Measurements from ENCODE around the gene ZNF805. TPM values are rescaled to one million over a fixed set of nuclear protein-coding genes. Genes with fewer than 3 reads are reported as not detected.
"Not testable (repeated sequence)": the region's sequence is repeated elsewhere in the genome, so short reads cannot be mapped to it uniquely, and the experiment has no call there.

The ZNF805 gene
- 1 to 10 TPM; 7.6 to 7.8 TPM for total RNA-seq

DNA sequence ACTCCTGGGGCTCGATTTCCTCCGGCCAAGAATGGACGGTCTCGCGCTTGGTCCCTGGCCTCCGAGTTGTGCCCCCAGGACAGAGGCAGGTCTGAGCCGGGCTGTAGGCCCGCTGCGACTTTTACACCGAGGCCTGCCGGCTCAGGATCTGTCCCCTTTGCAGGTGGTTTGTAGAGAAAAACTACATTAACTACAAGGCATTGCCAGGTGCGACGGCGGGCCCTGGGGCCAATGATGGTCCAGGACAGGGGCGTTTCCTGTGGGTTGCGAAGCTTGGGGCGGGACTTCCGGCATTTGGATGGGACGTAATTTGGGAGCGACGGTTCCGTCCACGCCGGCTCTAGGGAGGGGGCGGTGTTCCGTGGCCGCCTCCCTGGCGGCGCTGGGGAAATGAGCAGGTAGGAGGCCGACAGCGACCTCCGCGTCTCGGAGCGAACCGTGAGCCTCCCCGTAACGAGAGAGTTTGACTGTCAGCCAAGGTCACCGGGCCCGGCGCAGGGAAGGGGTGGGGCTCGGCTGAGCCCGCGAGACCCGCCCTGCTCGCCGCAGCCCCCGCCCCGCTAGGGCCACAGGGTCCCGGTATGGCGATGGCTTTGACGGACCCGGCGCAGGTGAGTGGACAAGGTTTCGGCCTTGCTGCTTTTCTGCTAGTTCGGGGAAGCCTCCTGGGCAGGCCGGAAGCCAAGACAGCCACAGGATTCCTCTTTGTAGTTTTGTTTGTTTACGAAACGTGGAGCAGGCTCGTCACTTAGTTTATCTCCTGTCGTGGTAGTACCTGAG lies at the start of gene ZNF805:
Gene ZNF805, plus strand, starts transcription at position 322 of the 780 bp plus-strand sequence. Its CDS starts 260 bp downstream, at position 582.
- H3K4me3 Mint-ChIP-seq: peak within 1 kb of the TSS; percentile 82
- H3K9me3 Mint-ChIP-seq: no peaks in the 10 kb centered on the region
- peak within 1 kb of the TSS; percentile 90 for H3K27ac Mint-ChIP-seq
- DNase-seq: peak; percentile 97
- no peaks in the 10 kb centered on the region for H3K27me3 Mint-ChIP-seq
- peak; percentile 95 for ATAC-seq
- ChIA-PET POLR2A (interaction anchor here (0.9 to 1.7 kb wide), 4 partner anchors 10 to 43 kb away, joined by 3 to 5 read pairs (median 4); no protein-coding TSS in a partner anchor), CTCF (no interaction called here)
- peaks cover 18% of the 10 kb centered on the region for H3K36me3 Mint-ChIP-seq (ENCODE audit: low read depth)
- TF ChIP-seq, protein P1, sequence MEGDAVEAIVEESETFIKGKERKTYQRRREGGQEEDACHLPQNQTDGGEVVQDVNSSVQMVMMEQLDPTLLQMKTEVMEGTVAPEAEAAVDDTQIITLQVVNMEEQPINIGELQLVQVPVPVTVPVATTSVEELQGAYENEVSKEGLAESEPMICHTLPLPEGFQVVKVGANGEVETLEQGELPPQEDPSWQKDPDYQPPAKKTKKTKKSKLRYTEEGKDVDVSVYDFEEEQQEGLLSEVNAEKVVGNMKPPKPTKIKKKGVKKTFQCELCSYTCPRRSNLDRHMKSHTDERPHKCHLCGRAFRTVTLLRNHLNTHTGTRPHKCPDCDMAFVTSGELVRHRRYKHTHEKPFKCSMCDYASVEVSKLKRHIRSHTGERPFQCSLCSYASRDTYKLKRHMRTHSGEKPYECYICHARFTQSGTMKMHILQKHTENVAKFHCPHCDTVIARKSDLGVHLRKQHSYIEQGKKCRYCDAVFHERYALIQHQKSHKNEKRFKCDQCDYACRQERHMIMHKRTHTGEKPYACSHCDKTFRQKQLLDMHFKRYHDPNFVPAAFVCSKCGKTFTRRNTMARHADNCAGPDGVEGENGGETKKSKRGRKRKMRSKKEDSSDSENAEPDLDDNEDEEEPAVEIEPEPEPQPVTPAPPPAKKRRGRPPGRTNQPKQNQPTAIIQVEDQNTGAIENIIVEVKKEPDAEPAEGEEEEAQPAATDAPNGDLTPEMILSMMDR (IDR thresholded peaks at IDR 0.05): no peak
- intact Hi-C loops (cut with micrococcal nuclease): loop anchor here (1.0 kb wide), 1 partner anchor 40 kb away; the partner anchor contains the start of gene ZNF460
- H3K4me1 Mint-ChIP-seq (ENCODE audit: low read depth): peaks cover 36% of the 10 kb centered on the region

DNA sequence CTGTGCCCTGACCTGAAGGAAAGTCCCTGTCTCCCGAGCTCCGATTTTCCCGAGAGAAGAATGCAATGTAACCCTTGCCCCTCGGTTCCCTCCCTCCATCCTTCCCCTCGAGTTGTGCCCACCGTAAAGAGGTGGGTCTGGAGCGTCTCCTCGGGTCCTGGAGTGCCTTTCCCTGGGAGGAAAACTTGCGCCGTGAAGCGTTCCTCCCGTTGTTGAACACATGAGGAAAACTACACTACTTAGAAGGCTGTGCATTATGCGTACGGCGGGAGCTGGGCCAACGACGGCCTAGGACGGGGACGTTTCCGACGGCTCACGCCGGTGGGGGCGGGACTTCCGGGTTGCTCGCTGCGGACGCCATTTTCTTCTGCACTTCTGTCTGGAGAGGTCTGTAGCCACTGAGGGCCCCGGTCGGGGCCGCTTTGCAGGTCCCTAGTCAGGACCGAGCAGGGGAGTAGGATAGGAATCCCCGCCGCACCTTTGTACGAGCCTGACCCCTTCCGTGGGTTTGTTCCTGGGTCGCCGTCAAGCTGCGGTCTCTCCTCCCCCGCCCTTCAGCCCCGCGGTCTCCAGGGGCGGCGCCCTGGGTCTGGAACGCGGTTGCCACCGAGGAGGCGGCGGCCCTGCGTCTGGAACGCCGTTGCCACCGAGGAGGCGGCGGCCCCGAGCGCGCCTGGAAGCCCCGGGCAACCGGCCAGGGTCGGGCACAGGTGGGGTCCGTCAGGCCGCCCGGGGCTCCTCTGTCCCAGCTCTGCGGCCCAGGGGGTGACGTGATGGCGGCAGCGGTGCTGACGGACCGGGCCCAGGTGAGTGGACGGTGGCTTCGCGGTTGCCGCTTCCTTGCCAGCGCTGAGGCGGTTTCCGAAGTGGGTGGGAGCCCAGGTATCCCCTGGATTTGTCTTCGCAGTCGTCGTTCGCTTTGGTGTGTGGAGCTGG lies 49.0 kb upstream of the ZNF805 start, which contains the start of gene ZNF264:
Gene ZNF264, plus strand, starts transcription at position 360 of the 936 bp plus-strand sequence. Its CDS starts 414 bp downstream, at position 774.
- POLR2A ChIA-PET: interaction anchor here (0.9 to 1.5 kb wide), 4 partner anchors 11 to 125 kb away, joined by 3 to 5 read pairs (median 3); no protein-coding TSS in a partner anchor
- Mint-ChIP-seq H3K27me3 (peaks cover 5% of the 10 kb centered on the region), H3K4me3 (peak within 1 kb of the TSS; percentile 94), H3K9me3 (peaks cover 25% of the 10 kb centered on the region), H3K4me1 (ENCODE audit: low read depth) (peaks cover 29% of the 10 kb centered on the region), H3K36me3 (ENCODE audit: low read depth) (peaks cover 71% of the 10 kb centered on the region), H3K27ac (peak within 1 kb of the TSS; percentile 95)
- peak; percentile 92 for DNase-seq
- intact Hi-C loops (cut with micrococcal nuclease): no loop called here
- CTCF ChIA-PET: no interaction called here
- ATAC-seq: peak; percentile 97
- TF ChIP-seq, protein P1 (IDR thresholded peaks at IDR 0.05): no peak

DNA sequence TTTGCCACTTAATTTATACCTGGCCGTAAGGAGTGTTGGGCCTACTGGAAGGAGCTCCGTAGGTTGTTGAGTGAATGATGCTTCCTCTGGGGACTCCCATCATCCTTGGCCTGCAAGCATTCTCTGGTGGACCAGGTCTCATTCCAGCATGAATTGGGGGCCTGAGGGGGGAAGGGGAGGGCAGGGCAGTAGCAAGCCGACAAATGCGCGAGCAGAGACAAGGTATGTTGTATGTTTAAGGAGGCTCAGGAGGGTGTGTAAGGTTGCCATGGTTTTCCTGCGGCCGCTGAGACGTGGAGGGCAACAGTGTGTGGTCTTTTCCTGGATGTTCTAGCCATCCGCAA lies 48.4 kb upstream of the ZNF805 start:
- H3K27me3 Mint-ChIP-seq: peaks cover 5% of the 10 kb centered on the region
- H3K4me3 Mint-ChIP-seq: peak overlapping the region; percentile 94
- peak overlapping the region; percentile 91 for H3K27ac Mint-ChIP-seq
- CTCF ChIA-PET: interaction anchor here (0.6 kb wide), 1 partner anchor 42 kb away, joined by 3 read pairs; no protein-coding TSS in a partner anchor
- intact Hi-C loops (cut with micrococcal nuclease): no loop called here
- POLR2A ChIA-PET: interaction anchor here (1.3 to 1.5 kb wide), 2 partner anchors 10 to 16 kb away, joined by 3 to 5 read pairs; no protein-coding TSS in a partner anchor
- peaks cover 77% of the 10 kb centered on the region for H3K36me3 Mint-ChIP-seq (ENCODE audit: low read depth)
- ATAC-seq: no peak
- peak; percentile 18 for DNase-seq
- TF ChIP-seq, protein P1 (IDR thresholded peaks at IDR 0.05): no peak
- H3K9me3 Mint-ChIP-seq: peaks cover 27% of the 10 kb centered on the region
- H3K4me1 Mint-ChIP-seq (ENCODE audit: low read depth): peaks cover 29% of the 10 kb centered on the region

DNA sequence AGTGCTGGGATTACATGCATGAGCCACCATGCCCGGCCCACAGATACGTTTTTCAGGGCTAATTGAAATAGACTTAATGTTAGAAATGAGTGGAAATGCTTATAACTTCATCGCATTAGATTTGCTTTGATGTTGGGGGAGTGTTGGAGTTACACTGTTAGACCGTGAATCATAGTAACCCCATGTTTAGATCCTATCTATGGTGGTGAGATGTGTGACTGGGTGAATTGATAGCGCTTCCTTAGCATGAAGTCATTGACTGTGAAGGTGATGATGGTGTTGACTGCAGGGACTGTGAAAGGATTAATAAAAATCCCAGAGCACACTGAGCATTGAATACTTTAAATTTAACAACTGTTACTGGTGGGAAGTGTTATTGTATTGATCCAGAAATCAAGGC lies 47.4 kb upstream of the ZNF805 start:
- H3K4me1 Mint-ChIP-seq (ENCODE audit: low read depth): peaks cover 29% of the 10 kb centered on the region
- TF ChIP-seq, protein P1 (IDR thresholded peaks at IDR 0.05): no peak
- intact Hi-C loops (cut with micrococcal nuclease): no loop called here
- peak overlapping the region; percentile 91 for H3K27ac Mint-ChIP-seq
- CTCF ChIA-PET: interaction anchor here (0.7 kb wide), 1 partner anchor 213 kb away, joined by 3 read pairs; no protein-coding TSS in a partner anchor
- ATAC-seq: peak; percentile 41
- no peak for DNase-seq
- peaks cover 1% of the 10 kb centered on the region for H3K27me3 Mint-ChIP-seq
- peaks cover 80% of the 10 kb centered on the region for H3K36me3 Mint-ChIP-seq (ENCODE audit: low read depth)
- peaks cover 27% of the 10 kb centered on the region for H3K9me3 Mint-ChIP-seq
- peak overlapping the region; percentile 94 for H3K4me3 Mint-ChIP-seq
- POLR2A ChIA-PET: interaction anchor here (0.8 to 0.9 kb wide), 2 partner anchors 188 to 626 kb away, joined by 3 to 4 read pairs; no protein-coding TSS in a partner anchor

DNA sequence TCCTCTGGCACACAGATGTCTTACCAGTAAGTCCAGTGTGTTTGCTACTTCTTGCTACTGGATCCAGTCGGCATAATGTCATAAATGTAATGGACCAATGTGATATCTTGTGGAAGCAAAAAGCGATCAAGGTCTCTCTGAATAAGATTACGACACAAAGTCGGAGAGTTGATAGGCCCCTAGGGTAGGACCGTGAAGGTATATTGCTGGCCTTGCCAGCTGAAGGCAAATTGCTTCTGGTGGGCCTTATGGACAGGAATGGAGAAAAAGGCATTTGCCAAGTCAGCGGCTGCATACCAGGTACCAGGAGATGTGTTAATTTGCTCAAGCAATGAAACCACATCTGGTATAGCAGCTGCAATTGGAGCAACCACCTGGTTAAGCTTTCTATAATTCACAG lies 42.6 kb upstream of the ZNF805 start:
- intact Hi-C loops (cut with micrococcal nuclease): not testable (repeated sequence)

More for the DNA sequence above, 42.6 kb upstream of the ZNF805 start:
- H3K4me3 Mint-ChIP-seq, DNase-seq, POLR2A ChIA-PET, H3K27ac Mint-ChIP-seq, CTCF ChIA-PET, ATAC-seq, H3K9me3 Mint-ChIP-seq, H3K27me3 Mint-ChIP-seq: not testable (repeated sequence)
- H3K36me3 Mint-ChIP-seq (ENCODE audit: low read depth): peaks cover 88% of the 10 kb centered on the region
- H3K4me1 Mint-ChIP-seq (ENCODE audit: low read depth): peaks cover 21% of the 10 kb centered on the region

All from activated CD8-positive, alpha-beta T cell treated with anti-CD3 and anti-CD28 coated beads for 36 hours (primary cell).